ENCODE data around the gene PGC.

Gene PGC

GRCh38 chr6:41687501-41688175 lies 59.6 kb downstream of the PGC start:
- DNase-seq (ENCODE audit: insufficient read length, low spot score) (no peak), FAIRE-seq (no peak)
- TF ChIP-seq, protein P1, sequence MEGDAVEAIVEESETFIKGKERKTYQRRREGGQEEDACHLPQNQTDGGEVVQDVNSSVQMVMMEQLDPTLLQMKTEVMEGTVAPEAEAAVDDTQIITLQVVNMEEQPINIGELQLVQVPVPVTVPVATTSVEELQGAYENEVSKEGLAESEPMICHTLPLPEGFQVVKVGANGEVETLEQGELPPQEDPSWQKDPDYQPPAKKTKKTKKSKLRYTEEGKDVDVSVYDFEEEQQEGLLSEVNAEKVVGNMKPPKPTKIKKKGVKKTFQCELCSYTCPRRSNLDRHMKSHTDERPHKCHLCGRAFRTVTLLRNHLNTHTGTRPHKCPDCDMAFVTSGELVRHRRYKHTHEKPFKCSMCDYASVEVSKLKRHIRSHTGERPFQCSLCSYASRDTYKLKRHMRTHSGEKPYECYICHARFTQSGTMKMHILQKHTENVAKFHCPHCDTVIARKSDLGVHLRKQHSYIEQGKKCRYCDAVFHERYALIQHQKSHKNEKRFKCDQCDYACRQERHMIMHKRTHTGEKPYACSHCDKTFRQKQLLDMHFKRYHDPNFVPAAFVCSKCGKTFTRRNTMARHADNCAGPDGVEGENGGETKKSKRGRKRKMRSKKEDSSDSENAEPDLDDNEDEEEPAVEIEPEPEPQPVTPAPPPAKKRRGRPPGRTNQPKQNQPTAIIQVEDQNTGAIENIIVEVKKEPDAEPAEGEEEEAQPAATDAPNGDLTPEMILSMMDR (IDR thresholded peaks at IDR 0.05; ENCODE audit: insufficient read depth, missing control alignments), result no peak
